Mucosa of rectum (tissue), 2 donors: ENCODE results near the gene MAB21L4.

Experiments used
- H3K27ac ChIP-seq, 2 donors: one replicate each; pipeline ENCODE4 v1.7.0; 2013; ENCODE audit warnings: inconsistent platforms in 2 of 2, low read depth in 2 of 2, low read length in 2 of 2
- H3K27me3 ChIP-seq, 2 donors: one replicate each; pipeline ENCODE4 v1.7.0; 2013; ENCODE audit warnings: low read length in 2 of 2; ENCODE audit not compliant: control insufficient read depth in 2 of 2, insufficient read depth in 2 of 2
- H3K36me3 ChIP-seq, 2 donors: one replicate each; pipeline ENCODE4 v1.7.0; 2013; ENCODE audit warnings: low read length in 2 of 2; ENCODE audit not compliant: control insufficient read depth in 2 of 2, insufficient read depth in 2 of 2
- H3K4me1 ChIP-seq, 2 donors: one replicate each; pipeline ENCODE4 v1.7.0; 2013; ENCODE audit warnings: low read length in 2 of 2, mild to moderate bottlenecking in 1 of 2; ENCODE audit not compliant: control insufficient read depth in 2 of 2, insufficient read depth in 2 of 2
- H3K4me3 ChIP-seq, 2 donors: one replicate each; pipeline ENCODE4 v1.7.0; 2013; ENCODE audit warnings: low read length in 2 of 2
- H3K9ac ChIP-seq, 2 donors: one replicate each; pipeline ENCODE4 v1.7.0; 2013; ENCODE audit warnings: low read length in 2 of 2, low read depth in 1 of 2, mild to moderate bottlenecking in 1 of 2
- H3K9me3 ChIP-seq, 2 donors: one replicate each; pipeline ENCODE4 v1.7.0; 2013; ENCODE audit warnings: low read length in 2 of 2; ENCODE audit not compliant: control insufficient read depth in 2 of 2
- donor health status: healthy.
- donor health status: Normal muscosa, but diverticular disease.

MAB21L4 gene

GRCh38 chr2:240930631-240931318 is 34.8 kb upstream of the MAB21L4 start:
- Histone ChIP-seq H3K36me3 (no peaks in the 10 kb centered on the region), H3K9ac (no peak overlapping the region), H3K27ac (no peak overlapping the region), H3K27me3 (no peaks in the 10 kb centered on the region), H3K9me3 (no peaks in the 10 kb centered on the region), H3K4me1 (no peaks in the 10 kb centered on the region), H3K4me3 (no peak overlapping the region)

- Histone ChIP-seq H3K9ac (no peak overlapping the region), H3K9me3 (no peaks in the 10 kb centered on the region), H3K27ac (no peak overlapping the region), H3K4me1 (no peaks in the 10 kb centered on the region), H3K27me3 (no peaks in the 10 kb centered on the region), H3K4me3 (no peak overlapping the region), H3K36me3 (no peaks in the 10 kb centered on the region)
Measured at GRCh38 chr2:240930096-240930630, 34.2 kb upstream of the MAB21L4 start.

- Histone ChIP-seq H3K36me3 (no peaks in the 10 kb centered on the region), H3K4me3 (no peak overlapping the region), H3K9me3 (no peaks in the 10 kb centered on the region), H3K4me1 (no peaks in the 10 kb centered on the region), H3K9ac (no peak overlapping the region), H3K27ac (no peak overlapping the region), H3K27me3 (no peaks in the 10 kb centered on the region)
Measured at GRCh38 chr2:240929364-240930095, 33.6 kb upstream of the MAB21L4 start.

GRCh38 chr2:240928476-240929363 is 32.8 kb upstream of the MAB21L4 start:
- H3K36me3 ChIP-seq, result no peaks in the 10 kb centered on the region
- no peak overlapping the region for H3K9ac ChIP-seq
- no peak overlapping the region for H3K4me3 ChIP-seq
- no peaks in the 10 kb centered on the region for H3K27me3 ChIP-seq
- no peaks in the 10 kb centered on the region for H3K4me1 ChIP-seq
- H3K27ac ChIP-seq, result no peak overlapping the region
- no peaks in the 10 kb centered on the region for H3K9me3 ChIP-seq

GRCh38 chr2:240927390-240927781 is 31.4 kb upstream of the MAB21L4 start:
- no peaks in the 10 kb centered on the region for H3K36me3 ChIP-seq
- no peak overlapping the region for H3K9ac ChIP-seq
- H3K27ac ChIP-seq, result no peak overlapping the region
- no peak overlapping the region for H3K4me3 ChIP-seq
- H3K27me3 ChIP-seq, result no peaks in the 10 kb centered on the region
- no peaks in the 10 kb centered on the region for H3K9me3 ChIP-seq
- H3K4me1 ChIP-seq, result no peaks in the 10 kb centered on the region

DNA sequence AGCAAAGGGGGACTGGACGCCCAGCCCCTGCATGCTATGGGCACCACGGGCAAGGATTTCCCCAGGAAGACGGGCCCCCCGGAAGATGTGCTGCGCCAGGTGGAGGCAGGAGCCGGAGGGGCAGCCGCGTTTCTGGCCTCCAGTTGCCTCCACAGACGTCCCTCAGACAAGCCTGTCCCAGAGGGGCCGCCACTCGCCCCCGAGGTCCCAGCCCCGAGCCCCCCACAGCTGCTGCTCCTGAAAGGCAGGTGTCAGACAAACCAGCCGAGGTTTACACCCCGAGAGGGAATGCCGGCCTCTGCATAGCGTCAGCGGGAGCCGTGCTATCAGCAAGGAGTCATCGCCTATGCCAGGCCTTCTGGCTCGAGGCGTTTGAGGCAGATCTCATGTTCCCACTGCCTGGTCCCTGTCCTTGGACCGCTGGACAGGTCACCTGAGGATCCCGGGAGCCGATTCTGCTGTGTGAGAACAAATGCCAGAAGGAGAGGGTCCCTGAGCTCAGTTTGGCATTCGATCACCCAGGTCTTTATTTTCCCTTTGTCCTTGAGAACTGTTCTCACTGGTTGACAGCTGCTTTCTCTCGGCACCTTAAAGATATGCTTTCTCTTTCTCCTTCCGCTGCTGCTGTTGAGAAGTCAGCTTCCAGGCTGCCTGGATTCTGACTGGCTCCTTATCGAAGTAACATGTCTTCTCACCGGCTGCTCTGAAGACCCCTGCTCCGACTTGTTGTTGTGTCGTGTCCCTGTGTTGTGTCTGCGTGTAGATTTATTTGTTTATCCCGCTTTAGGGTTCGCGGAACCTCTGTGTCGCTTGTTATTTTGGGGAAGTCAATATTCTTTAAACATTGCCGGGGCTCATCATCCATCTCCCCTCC is 30.8 kb upstream of the MAB21L4 start:
- H3K4me1 ChIP-seq, result peaks cover 0 to 2% of the 10 kb centered on the region in 2 donors
- peak overlapping the region in 1 of 2 donors; percentile 20 for H3K4me3 ChIP-seq
- peak overlapping the region in 1 of 2 donors; percentile 33 for H3K9ac ChIP-seq
- no peak overlapping the region for H3K27ac ChIP-seq
- H3K9me3 ChIP-seq, result no peaks in the 10 kb centered on the region
- H3K36me3 ChIP-seq, result no peaks in the 10 kb centered on the region
- no peaks in the 10 kb centered on the region for H3K27me3 ChIP-seq

GRCh38 chr2:240925568-240926515 is 29.9 kb upstream of the MAB21L4 start:
- Histone ChIP-seq H3K9me3 (no peaks in the 10 kb centered on the region), H3K27ac (no peak overlapping the region), H3K9ac (no peak overlapping the region), H3K27me3 (no peaks in the 10 kb centered on the region), H3K4me3 (no peak overlapping the region), H3K36me3 (no peaks in the 10 kb centered on the region), H3K4me1 (peaks cover 0 to 2% of the 10 kb centered on the region in 2 donors)

DNA sequence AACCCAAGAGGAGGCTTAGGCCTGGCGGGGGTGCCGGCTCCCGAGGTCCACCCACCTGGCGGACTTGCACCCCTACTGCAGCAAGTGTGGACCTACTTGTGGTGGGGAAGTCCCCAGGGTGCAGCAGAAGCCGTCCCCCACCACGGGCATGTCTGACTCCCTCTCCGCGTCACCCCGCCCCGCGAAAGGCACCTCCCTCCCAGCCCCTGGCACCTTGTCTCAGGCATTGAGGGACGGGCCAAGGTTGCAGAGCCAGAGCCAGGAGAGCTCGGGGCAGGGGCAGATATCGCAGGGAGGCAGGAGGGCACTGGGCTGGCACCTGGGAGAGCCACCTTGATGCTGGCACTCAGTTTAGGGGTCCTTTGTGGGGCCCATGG is 29.2 kb upstream of the MAB21L4 start:
- Histone ChIP-seq H3K9me3 (no peaks in the 10 kb centered on the region), H3K9ac (no peak overlapping the region), H3K36me3 (no peaks in the 10 kb centered on the region), H3K4me3 (no peak overlapping the region), H3K27me3 (no peaks in the 10 kb centered on the region), H3K4me1 (peaks cover 0 to 2% of the 10 kb centered on the region in 2 donors), H3K27ac (no peak overlapping the region)
